NB4 (cell line): ENCODE data around the gene MTA2.

Source experiments
- CTCF ChIP-seq: IDR thresholded peaks from one replicate; pipeline ENCODE4 v1.5.1; 2012; ENCODE audit warnings: low read depth, low read length
- MAX ChIP-seq: IDR thresholded peaks from 2 replicates; pipeline ENCODE4 v1.6.1; 2011; ENCODE audit warnings: low read depth, low read length
- MYC ChIP-seq: IDR thresholded peaks from 2 replicates; pipeline ENCODE4 v1.6.1; 2011; ENCODE audit warnings: low read depth, low read length
- POLR2A ChIP-seq: IDR thresholded peaks from 2 replicates; pipeline ENCODE4 v1.6.1; 2011; ENCODE audit warnings: mild to moderate bottlenecking; ENCODE audit not compliant: insufficient read length; ENCODE audit errors: extremely low read depth

- TF ChIP-seq CTCF (no peak), POLR2A (peak; percentile 21), MAX (peak; percentile 24; the same call in 1 of the 2 replicates), MYC (no peak)
Measured at GRCh38 chr11:62611705-62612365, 10.2 kb upstream of the MTA2 start.
